Ascending aorta (tissue), 2 donors: ENCODE measurements around the gene ME2. TPM values are rescaled to one million over a fixed set of nuclear protein-coding genes. Genes with fewer than 3 reads are reported as not detected.

Experiments
- DNase-seq, 2 donors: peaks; one replicate each; pipeline ENCODE4 v3.0.0-alpha.2; 2019; ENCODE audit warnings: low spot score in 2 of 2
- H3K27ac ChIP-seq, 2 donors: fragments of 200-600 bp; sonication (generic); one replicate each; pipeline ENCODE4 v1.5.1; 2016 to 2017; ENCODE audit warnings: mild to moderate bottlenecking in 1 of 2
- H3K27me3 ChIP-seq: fragments of 200-600 bp; sonication (generic); one replicate; pipeline ENCODE4 v1.5.1; 2017
- H3K36me3 ChIP-seq, 2 donors: fragments of 200-600 bp; sonication (generic); one replicate each; pipeline ENCODE4 v1.5.1; 2016
- H3K4me1 ChIP-seq, 2 donors: fragments of 200-600 bp; sonication (generic); one replicate each; pipeline ENCODE4 v1.5.1; 2016 to 2017; ENCODE audit warnings: mild to moderate bottlenecking in 1 of 2
- H3K4me3 ChIP-seq, 2 donors: fragments of 200-600 bp; sonication (generic); one replicate each; pipeline ENCODE4 v1.5.1; 2016 to 2017; ENCODE audit warnings: mild to moderate bottlenecking in 1 of 2
- H3K9me3 ChIP-seq, 2 donors: fragments of 200-600 bp; sonication (generic); one replicate each; pipeline ENCODE4 v1.5.1; 2016
- CTCF ChIP-seq, 3 experiments: fragments of 200-600 bp in 2 of 3; fragments of 450-650 bp in 1 of 3; sonication (generic) in 2 of 3; IDR thresholded peaks; one replicate each; pipeline ENCODE4 v1.5.1; 2016 to 2019; ENCODE audit warnings: antibody characterized with exemption in 3 of 3, mild to moderate bottlenecking in 1 of 3, moderate library complexity in 1 of 3
- intact Hi-C: fragments of 100-400 bp; cut with DNase I; formaldehyde crosslinking; loops from one replicate; pipeline ENCODE4 v1.15.1; 2023
- total RNA-seq: library from RNA; depleted of rRNA; stranded (reverse); fragments of >200 nt; gene quantifications from one replicate; pipeline ENCODE4 v1.1.0, GENCODE V29; 2016

The ME2 gene
- total RNA-seq, 1 donor from 2014 or later: 27.4 TPM

GRCh38 chr18:50886929-50887328 is 8.0 kb downstream of the ME2 start:
- no peaks in the 10 kb centered on the region for H3K4me1 ChIP-seq
- H3K9me3 ChIP-seq: peaks cover 0 to 7% of the 10 kb centered on the region in 2 donors
- H3K36me3 ChIP-seq: peaks cover 0 to 2% of the 10 kb centered on the region in 2 donors
- no peak for TF ChIP-seq CTCF (IDR thresholded peaks at IDR 0.05)
- DNase-seq: no peak
- H3K27me3 ChIP-seq: no peaks in the 10 kb centered on the region
- intact Hi-C loops: no loop called here
- H3K4me3 ChIP-seq: no peak overlapping the region
- no peak overlapping the region for H3K27ac ChIP-seq

GRCh38 chr18:50895350-50896045 is 16.6 kb downstream of the ME2 start:
- H3K4me1 ChIP-seq: no peaks in the 10 kb centered on the region
- H3K4me3 ChIP-seq: no peak overlapping the region
- DNase-seq: no peak
- H3K36me3 ChIP-seq: peaks cover 12 to 19% of the 10 kb centered on the region in 2 donors
- TF ChIP-seq CTCF (IDR thresholded peaks at IDR 0.05): no peak
- H3K27me3 ChIP-seq: no peaks in the 10 kb centered on the region
- no peak overlapping the region for H3K27ac ChIP-seq
- intact Hi-C loops: no loop called here
- no peaks in the 10 kb centered on the region for H3K9me3 ChIP-seq

GRCh38 chr18:50896093-50896492 is 17.2 kb downstream of the ME2 start:
- Histone ChIP-seq H3K4me3 (no peak overlapping the region), H3K9me3 (no peaks in the 10 kb centered on the region), H3K27me3 (no peaks in the 10 kb centered on the region), H3K36me3 (peaks cover 12 to 19% of the 10 kb centered on the region in 2 donors), H3K4me1 (no peaks in the 10 kb centered on the region), H3K27ac (no peak overlapping the region)
- TF ChIP-seq CTCF (IDR thresholded peaks at IDR 0.05): no peak
- intact Hi-C loops: no loop called here
- no peak for DNase-seq

GRCh38 chr18:50898919-50899318 is 20.0 kb downstream of the ME2 start:
- H3K27me3 ChIP-seq: no peaks in the 10 kb centered on the region
- no peak for DNase-seq
- H3K4me1 ChIP-seq: no peaks in the 10 kb centered on the region
- no peak overlapping the region for H3K27ac ChIP-seq
- intact Hi-C loops: no loop called here
- H3K36me3 ChIP-seq: peaks cover 12 to 19% of the 10 kb centered on the region in 2 donors
- H3K4me3 ChIP-seq: no peak overlapping the region
- no peaks in the 10 kb centered on the region for H3K9me3 ChIP-seq
- TF ChIP-seq CTCF (IDR thresholded peaks at IDR 0.05): no peak

GRCh38 chr18:50902797-50903196 is 23.9 kb downstream of the ME2 start:
- TF ChIP-seq CTCF (IDR thresholded peaks at IDR 0.05): no peak
- intact Hi-C loops: no loop called here
- DNase-seq: no peak

More at GRCh38 chr18:50902797-50903196, 23.9 kb downstream of the ME2 start:
- H3K4me3 ChIP-seq: no peak overlapping the region
- peaks cover 8 to 16% of the 10 kb centered on the region in 2 donors for H3K36me3 ChIP-seq
- no peak overlapping the region for H3K27ac ChIP-seq
- H3K4me1 ChIP-seq: no peaks in the 10 kb centered on the region
- no peaks in the 10 kb centered on the region for H3K27me3 ChIP-seq
- no peaks in the 10 kb centered on the region for H3K9me3 ChIP-seq
